ENCODE data around the gene LMO1.

Gene LMO1

DNA sequence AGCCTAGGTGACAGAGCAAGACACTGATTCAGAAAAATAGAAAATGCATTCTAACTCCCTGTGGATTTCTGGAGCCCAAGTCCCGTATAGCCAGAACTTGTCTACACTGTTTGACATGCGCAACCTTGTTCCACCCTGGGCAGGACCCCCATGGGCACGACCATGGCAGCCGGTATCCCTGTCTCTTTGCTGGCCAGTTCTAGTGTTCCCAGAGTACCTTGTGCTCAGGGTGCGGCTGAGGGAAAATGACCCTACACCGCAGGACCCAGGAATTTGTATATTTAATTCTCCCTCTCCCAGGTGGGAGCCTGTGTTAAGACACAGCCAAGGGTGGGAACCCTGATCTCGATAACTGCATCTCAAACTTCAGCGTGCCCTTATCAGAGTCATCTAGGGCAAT, 58.1 kb downstream of the LMO1 start:
- DNase-seq (ENCODE audit: low read depth, low spot score), result no peak

GRCh38 chr11:8204596-8204995, 59.1 kb downstream of the LMO1 start:
- DNase-seq (ENCODE audit: low read depth, low spot score), result no peak

GRCh38 chr11:8204025-8204424, 59.7 kb downstream of the LMO1 start:
- no peak for DNase-seq (ENCODE audit: low read depth, low spot score)

- no peak for DNase-seq (ENCODE audit: low read depth, low spot score)
These were observed 60.3 kb downstream of the LMO1 start for GRCh38 chr11:8203414-8203715.

- no peak for DNase-seq (ENCODE audit: low read depth, low spot score)
These were observed 60.9 kb downstream of the LMO1 start for GRCh38 chr11:8202516-8203413.

- no peak for DNase-seq (ENCODE audit: low read depth, low spot score)
These were observed 61.9 kb downstream of the LMO1 start for GRCh38 chr11:8201644-8202365.

GRCh38 chr11:8199676-8200075, 64.0 kb downstream of the LMO1 start:
- no peak for DNase-seq (ENCODE audit: low read depth, low spot score)

- DNase-seq (ENCODE audit: low read depth, low spot score), result no peak
These were observed 66.9 kb downstream of the LMO1 start for GRCh38 chr11:8196749-8197148.

DNA sequence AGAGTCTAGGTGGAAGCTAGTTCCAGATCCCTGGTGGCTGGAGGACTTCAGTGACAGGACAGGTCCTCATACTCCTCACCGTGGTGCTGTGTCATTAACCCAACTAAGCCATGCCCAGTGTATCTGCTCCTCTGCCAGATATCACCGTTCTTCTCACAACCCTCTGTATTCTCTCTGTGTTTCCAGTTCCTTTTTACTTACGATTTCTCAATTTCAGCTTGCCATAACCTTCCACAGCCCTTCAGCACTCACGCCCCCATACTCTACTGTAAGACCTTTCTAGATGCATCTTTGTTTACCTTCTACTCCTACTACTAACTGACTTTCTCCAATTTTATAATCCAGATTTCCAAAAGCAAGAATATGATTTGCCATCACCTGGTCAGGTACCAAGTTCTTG, 68.7 kb downstream of the LMO1 start:
- no peak for DNase-seq (ENCODE audit: low read depth, low spot score)

DNA sequence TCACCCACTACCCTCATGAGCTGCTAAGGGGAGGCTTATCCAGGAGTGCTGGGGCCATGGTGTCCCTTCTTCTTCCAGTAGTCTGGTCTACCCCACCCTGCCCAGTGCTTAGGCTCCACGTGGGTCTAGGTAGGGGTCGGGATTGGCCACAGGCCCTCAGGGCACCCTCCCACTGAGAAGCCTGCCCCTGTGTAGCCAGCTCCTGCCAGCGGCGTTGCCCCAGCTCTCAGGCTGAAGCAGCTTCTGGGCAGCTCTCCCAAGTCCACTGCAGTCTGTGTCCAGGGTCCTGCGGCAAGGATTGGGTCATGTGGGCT, 70.8 kb downstream of the LMO1 start:
- no peak for DNase-seq (ENCODE audit: low read depth, low spot score)

DNA sequence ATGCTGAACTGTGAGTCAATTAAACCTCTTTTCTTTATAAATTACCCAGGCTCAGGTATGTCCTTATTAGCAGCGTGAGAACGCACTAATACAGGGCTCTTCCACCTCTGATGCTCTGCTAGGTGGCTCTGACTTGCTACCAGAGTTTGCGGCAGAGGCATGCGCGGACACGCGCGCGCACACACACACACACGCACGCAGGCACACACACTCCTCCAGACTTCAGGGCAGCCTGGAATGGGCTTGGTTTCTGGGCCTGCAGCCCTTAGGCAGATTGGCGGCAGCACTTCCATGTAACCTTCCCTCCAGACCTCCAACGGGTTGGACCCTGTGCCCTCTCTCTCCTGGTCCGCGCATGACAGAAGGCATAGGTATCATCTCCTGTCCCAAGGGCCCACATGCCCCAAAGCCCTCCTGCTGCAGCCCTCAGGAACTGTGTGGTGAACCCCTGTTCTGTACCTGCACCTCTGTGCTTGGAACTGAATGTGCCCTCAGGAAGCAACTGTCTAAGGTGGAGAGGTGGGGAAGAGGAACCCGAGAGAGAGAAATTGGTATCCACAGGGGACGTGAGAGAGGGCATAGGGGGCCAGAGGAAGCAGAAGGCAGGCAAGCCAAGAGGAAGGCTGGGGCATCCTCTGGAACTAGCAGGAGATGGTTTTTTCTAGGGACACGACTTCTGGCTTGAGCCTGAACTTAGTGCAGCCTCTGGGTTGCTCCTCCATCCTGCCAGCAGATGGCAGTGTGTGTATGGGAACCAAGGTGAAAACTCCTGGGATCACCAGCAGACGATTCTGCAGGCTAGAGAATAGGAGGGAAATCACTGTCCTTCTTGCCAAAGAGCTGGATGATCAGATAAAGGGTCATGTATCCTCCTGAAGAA, 71.4 kb downstream of the LMO1 start:
- peak; percentile 83 for DNase-seq (ENCODE audit: low read depth, low spot score)

- DNase-seq (ENCODE audit: low read depth, low spot score), result no peak
These were observed 73.2 kb downstream of the LMO1 start for GRCh38 chr11:8190431-8190830.

DNA sequence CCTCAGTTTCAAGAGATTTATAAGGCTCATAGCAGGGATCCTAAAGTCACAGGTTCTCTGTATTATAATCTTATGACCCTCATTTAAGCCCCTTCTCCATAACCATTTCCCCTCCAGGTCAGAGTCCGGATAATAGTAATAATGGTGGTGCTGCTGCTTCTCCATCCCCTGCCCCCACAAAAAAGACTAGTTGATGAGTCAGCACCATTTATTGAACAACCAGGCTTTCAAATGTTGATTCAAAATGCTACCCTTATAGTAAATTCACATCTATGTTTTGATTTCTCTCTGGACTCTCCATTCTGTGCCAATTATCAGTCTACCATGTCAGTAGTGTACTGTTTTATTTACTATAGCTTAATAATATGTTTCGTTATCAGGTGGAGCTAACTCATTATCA, 77.2 kb downstream of the LMO1 start:
- no peak for DNase-seq (ENCODE audit: low read depth, low spot score)

DNA sequence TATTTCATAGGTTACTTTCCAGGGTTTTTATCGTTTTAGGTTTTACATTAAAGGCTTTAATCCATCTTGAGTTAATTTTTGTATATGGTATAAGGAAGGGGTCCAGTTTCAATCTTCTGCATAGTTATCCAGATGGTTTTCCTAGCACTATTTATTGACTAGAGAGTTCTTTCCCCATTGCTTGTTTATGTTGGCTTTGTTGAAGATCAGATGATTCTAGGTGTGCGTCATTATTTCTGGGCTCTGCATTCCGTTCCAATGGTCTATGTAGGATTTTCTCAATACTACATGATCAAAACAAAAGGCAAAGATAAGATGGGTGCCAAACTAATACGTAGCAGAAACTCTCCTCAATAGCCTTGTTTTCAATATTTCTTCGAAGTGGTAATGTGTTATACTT, 80.6 kb downstream of the LMO1 start:
- no peak for DNase-seq (ENCODE audit: low read depth, low spot score)

DNA sequence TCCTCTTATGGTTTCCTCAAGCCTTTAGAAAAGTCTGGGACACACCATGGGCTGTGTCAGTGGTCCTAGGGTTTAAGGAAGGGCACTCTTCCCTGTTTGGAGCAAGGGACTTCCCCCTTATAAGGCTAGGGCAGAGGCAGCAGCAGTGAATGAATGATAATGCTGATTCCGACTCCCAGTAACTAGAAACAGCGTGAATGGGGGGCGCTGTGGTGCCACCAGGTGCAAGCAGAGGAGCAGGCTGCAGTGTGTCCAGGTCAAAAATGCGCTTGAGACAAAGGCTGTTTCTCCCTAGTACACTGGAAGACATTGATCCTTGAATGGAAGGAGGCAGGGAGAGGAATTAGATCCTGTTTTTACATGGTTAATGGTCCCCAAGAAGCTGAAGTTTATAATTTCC, 83.2 kb downstream of the LMO1 start:
- DNase-seq (ENCODE audit: low read depth, low spot score), result no peak

GRCh38 chr11:8178297-8178696, 85.4 kb downstream of the LMO1 start:
- DNase-seq (ENCODE audit: low read depth, low spot score), result no peak

DNA sequence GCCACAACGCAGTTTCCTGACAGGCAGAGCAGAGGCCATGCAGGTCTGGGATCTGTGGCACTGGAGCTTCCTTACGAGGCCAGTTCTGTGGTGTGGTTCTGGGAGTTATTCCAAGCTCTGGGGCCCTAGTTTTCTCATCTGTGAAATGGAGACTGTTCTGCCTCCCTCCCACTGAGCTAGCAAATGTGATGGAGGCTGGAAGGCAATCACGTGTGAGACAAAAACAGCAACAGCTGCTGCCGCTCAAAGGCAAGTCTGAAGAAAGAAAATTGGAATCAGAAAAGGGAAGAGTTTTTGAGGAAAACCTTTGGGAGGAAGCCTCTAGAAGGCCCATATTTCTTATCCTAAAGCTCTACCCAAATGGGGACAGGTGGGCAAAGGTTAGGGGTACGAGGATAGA, 86.5 kb downstream of the LMO1 start:
- no peak for DNase-seq (ENCODE audit: low read depth, low spot score)
